GM23248 (cell line): ENCODE data around the gene PRUNE2.

Experiments used
- EZH2 ChIP-seq: fragments of 200-600 bp; sonication (generic); IDR thresholded peaks from 2 replicates; pipeline ENCODE4 v1.6.1; 2018; ENCODE audit warnings: antibody characterized with exemption, mild to moderate bottlenecking; ENCODE audit not compliant: insufficient read depth, poor library complexity, severe bottlenecking
- EZH2phosphoT487 ChIP-seq: fragments of 200-600 bp; sonication (generic); IDR thresholded peaks from 2 replicates; pipeline ENCODE4 v1.6.1; 2018; ENCODE audit warnings: antibody characterized with exemption, moderate library complexity, mild to moderate bottlenecking, low read depth; ENCODE audit not compliant: insufficient read depth

- TF ChIP-seq EZH2 (no peak), EZH2phosphoT487 (no peak)
These were observed 144.5 kb downstream of the PRUNE2 start for GRCh38 chr9:76761448-76761847.
